Endodermal cell (in vitro differentiated cells): Measurements from ENCODE around the gene ADCYAP1. TPM values are rescaled to one million over a fixed set of nuclear protein-coding genes. Genes with fewer than 3 reads are reported as not detected.

Source experiments
- DNase-seq: peaks from one replicate; pipeline ENCODE4 v3.0.0-alpha.2; 2017
- H3K27ac ChIP-seq: 2 replicates; pipeline ENCODE4 v1.5.1; 2013; ENCODE audit warnings: mild to moderate bottlenecking, low read depth, low read length, moderate library complexity
- H3K27me3 ChIP-seq: 2 replicates; pipeline ENCODE4 v1.6.1; 2013; ENCODE audit warnings: mild to moderate bottlenecking, low read length, moderate library complexity; ENCODE audit not compliant: insufficient read depth, control insufficient read depth, poor library complexity, severe bottlenecking
- H3K36me3 ChIP-seq: 2 replicates; pipeline ENCODE4 v1.7.0; 2013; ENCODE audit warnings: mild to moderate bottlenecking, low read length, moderate library complexity; ENCODE audit not compliant: control insufficient read depth, insufficient read depth
- H3K4me1 ChIP-seq: one replicate; pipeline ENCODE4 v1.7.0; 2013; ENCODE audit warnings: low read length; ENCODE audit not compliant: control insufficient read depth, insufficient read depth
- H3K4me3 ChIP-seq: 2 replicates; pipeline ENCODE4 v1.5.1; 2013; ENCODE audit warnings: mild to moderate bottlenecking, low read length, moderate library complexity
- H3K9ac ChIP-seq: 2 replicates; pipeline ENCODE4 v1.6.1; 2013; ENCODE audit warnings: mild to moderate bottlenecking, low read length, moderate library complexity; ENCODE audit not compliant: poor library complexity, severe bottlenecking; ENCODE audit errors: extremely low read depth
- H3K9me3 ChIP-seq: 2 replicates; pipeline ENCODE4 v1.6.1; 2013; ENCODE audit warnings: mild to moderate bottlenecking, low read length, moderate library complexity; ENCODE audit not compliant: control insufficient read depth
- H3K27ac Mint-ChIP-seq: 2 replicates; pipeline ENCODE4 v1.8.0; 2020; ENCODE audit warnings: mixed read lengths
- H3K27me3 Mint-ChIP-seq: 2 replicates; pipeline ENCODE4 v1.8.0; 2021; ENCODE audit warnings: mild to moderate bottlenecking, mixed read lengths; ENCODE audit not compliant: insufficient read depth
- H3K36me3 Mint-ChIP-seq: 2 replicates; pipeline ENCODE4 v1.8.0; 2020; ENCODE audit warnings: low read depth, mixed read lengths
- H3K4me1 Mint-ChIP-seq: 2 replicates; pipeline ENCODE4 v1.8.0; 2020; ENCODE audit warnings: mixed read lengths
- H3K4me3 Mint-ChIP-seq: 2 replicates; pipeline ENCODE4 v1.8.0; 2020; ENCODE audit warnings: mild to moderate bottlenecking, moderate library complexity, mixed read lengths
- H3K9me3 Mint-ChIP-seq: 2 replicates; pipeline ENCODE4 v1.8.0; 2020; ENCODE audit warnings: mild to moderate bottlenecking, mixed read lengths
- WGBS, 2 experiments: methylation state at CpG; one replicate each; pipeline versions ENCODE4 v1.1.5 to v1.1.7; 2013; ENCODE audit warnings: missing lambda C conversion rate in 2 of 2, mixed read lengths in 1 of 2; ENCODE audit not compliant: insufficient coverage in 1 of 2, insufficient read length in 1 of 2; 5-methylcytosine and 5-hydroxymethylcytosine counted together
- total RNA-seq, 2 donors: library from RNA; stranded (reverse); fragmentation: NEBNext Ultra II Directional in 1 of 2; extraction: Animal tissue kit (Norgen Biotek cat#: 25700) in 1 of 2; gene quantifications; 2 replicates in 1 of 2; 3 replicates in 1 of 2; pipeline ENCODE4 v1.2.1, GENCODE V29; 2021
- TF ChIP-seq, protein P1 (sequence below): fragments of 200-600 bp; sonication (generic); conservative IDR thresholded peaks from 2 replicates; pipeline ENCODE4 v1.5.0; 2021; ENCODE audit warnings: antibody characterized with exemption, mild to moderate bottlenecking

ADCYAP1 gene
- total RNA-seq, 2 donors from 2014 or later = not detected

DNA sequence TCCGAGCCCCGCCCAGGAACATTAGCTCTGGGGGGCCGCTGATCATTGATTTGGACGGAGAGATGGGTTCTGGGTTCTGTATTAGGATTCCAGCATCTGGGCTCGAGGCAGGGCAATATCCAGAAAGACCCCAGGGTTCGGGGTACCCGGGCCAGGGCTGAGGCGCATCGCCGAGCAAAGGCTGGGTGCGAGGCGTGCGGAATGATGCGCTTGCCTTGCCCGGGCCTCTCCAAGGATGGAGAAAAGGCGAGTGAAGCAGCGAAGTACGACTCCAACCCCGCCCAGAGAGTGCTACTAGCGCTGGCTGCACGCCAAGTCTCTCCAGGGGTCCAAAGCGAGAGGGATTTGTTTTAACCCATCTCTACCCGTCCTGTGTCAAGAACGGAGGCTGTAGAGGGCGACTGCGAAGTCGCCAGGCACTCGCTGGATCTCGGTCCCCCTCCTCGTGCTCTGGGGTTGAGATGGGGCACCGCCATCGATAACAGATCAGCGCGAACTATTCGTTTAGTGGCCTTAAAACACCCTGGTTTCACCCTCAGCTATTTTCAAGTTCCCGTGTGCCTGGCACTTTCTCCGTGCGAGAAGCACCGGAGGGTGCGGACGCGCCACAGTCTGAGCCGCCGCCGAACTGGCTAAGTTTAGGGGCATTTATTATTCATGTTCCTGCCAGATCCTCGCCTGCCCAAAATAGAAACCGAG is 1.9 kb downstream of the ADCYAP1 start:
- peak overlapping the region; percentile 52 for H3K4me3 Mint-ChIP-seq
- Histone ChIP-seq H3K27me3 (peaks cover 100% of the 10 kb centered on the region), H3K9me3 (peaks cover 4% of the 10 kb centered on the region), H3K4me3 (peak overlapping the region; percentile 28), H3K9ac (no peak overlapping the region), H3K27ac (no peak overlapping the region), H3K4me1 (peaks cover 5% of the 10 kb centered on the region), H3K36me3 (no peaks in the 10 kb centered on the region)
- WGBS, 2 experiments = 1% methylated on average over 28 to 47 of the region's 47 CpGs
- TF ChIP-seq, protein P1, sequence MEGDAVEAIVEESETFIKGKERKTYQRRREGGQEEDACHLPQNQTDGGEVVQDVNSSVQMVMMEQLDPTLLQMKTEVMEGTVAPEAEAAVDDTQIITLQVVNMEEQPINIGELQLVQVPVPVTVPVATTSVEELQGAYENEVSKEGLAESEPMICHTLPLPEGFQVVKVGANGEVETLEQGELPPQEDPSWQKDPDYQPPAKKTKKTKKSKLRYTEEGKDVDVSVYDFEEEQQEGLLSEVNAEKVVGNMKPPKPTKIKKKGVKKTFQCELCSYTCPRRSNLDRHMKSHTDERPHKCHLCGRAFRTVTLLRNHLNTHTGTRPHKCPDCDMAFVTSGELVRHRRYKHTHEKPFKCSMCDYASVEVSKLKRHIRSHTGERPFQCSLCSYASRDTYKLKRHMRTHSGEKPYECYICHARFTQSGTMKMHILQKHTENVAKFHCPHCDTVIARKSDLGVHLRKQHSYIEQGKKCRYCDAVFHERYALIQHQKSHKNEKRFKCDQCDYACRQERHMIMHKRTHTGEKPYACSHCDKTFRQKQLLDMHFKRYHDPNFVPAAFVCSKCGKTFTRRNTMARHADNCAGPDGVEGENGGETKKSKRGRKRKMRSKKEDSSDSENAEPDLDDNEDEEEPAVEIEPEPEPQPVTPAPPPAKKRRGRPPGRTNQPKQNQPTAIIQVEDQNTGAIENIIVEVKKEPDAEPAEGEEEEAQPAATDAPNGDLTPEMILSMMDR = no peak
- DNase-seq = peak; percentile 84
- peaks cover 2% of the 10 kb centered on the region for H3K9me3 Mint-ChIP-seq
- H3K4me1 Mint-ChIP-seq = peaks cover 19% of the 10 kb centered on the region
- H3K27me3 Mint-ChIP-seq = peaks cover 98% of the 10 kb centered on the region
- H3K27ac Mint-ChIP-seq = no peak overlapping the region
- H3K36me3 Mint-ChIP-seq = no peaks in the 10 kb centered on the region

DNA sequence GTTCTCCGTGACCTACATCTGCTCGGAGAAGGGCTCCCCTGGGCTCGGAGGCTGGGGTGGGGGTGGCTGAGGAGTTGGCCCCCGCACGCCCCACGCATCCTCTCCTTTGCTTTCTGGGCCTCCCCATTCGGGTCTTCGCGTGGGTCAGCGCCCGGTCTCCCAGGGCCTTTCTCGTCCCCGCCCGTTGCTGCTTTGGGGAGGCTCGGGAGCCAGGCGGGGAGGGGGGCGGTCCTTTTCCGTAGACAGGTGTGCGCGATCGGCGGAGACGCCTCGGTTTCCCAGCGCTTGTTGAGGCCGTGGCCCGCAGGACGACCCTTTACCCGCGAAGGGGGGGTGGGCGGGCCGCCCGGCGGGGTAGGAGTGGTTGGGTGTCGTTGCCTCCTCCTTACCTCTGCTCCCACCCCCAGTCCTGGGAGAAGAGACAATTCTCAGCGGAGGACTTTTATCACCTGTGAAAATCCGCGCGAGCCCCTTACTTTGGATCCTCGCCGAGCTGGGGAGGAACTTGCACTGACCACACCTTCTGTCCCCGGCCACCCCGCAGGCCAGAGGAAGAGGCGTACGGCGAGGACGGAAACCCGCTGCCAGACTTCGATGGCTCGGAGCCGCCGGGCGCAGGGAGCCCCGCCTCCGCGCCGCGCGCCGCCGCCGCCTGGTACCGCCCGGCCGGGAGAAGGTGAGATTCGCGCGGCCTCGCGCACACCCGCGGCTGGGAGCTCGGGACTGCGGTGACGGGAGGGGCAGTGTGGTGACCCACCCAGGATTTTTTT is 2.6 kb downstream of the ADCYAP1 start:
- DNase-seq = peak; percentile 78
- Mint-ChIP-seq H3K4me1 (peaks cover 19% of the 10 kb centered on the region), H3K4me3 (peak overlapping the region; percentile 52)

More for the DNA sequence above, 2.6 kb downstream of the ADCYAP1 start:
- Histone ChIP-seq H3K36me3 (no peaks in the 10 kb centered on the region), H3K4me1 (peaks cover 5% of the 10 kb centered on the region), H3K9me3 (peaks cover 4% of the 10 kb centered on the region), H3K4me3 (peak overlapping the region; percentile 64), H3K27me3 (peaks cover 100% of the 10 kb centered on the region), H3K9ac (no peak overlapping the region), H3K27ac (no peak overlapping the region)
- TF ChIP-seq, protein P1 = no peak
- Mint-ChIP-seq H3K27ac (no peak overlapping the region), H3K27me3 (peaks cover 97% of the 10 kb centered on the region), H3K9me3 (peaks cover 2% of the 10 kb centered on the region), H3K36me3 (no peaks in the 10 kb centered on the region)
- WGBS, 2 experiments = 1% methylated on average over 23 to 75 of the region's 75 CpGs
